ENCODE measurements around the gene SLX4IP.

DNA sequence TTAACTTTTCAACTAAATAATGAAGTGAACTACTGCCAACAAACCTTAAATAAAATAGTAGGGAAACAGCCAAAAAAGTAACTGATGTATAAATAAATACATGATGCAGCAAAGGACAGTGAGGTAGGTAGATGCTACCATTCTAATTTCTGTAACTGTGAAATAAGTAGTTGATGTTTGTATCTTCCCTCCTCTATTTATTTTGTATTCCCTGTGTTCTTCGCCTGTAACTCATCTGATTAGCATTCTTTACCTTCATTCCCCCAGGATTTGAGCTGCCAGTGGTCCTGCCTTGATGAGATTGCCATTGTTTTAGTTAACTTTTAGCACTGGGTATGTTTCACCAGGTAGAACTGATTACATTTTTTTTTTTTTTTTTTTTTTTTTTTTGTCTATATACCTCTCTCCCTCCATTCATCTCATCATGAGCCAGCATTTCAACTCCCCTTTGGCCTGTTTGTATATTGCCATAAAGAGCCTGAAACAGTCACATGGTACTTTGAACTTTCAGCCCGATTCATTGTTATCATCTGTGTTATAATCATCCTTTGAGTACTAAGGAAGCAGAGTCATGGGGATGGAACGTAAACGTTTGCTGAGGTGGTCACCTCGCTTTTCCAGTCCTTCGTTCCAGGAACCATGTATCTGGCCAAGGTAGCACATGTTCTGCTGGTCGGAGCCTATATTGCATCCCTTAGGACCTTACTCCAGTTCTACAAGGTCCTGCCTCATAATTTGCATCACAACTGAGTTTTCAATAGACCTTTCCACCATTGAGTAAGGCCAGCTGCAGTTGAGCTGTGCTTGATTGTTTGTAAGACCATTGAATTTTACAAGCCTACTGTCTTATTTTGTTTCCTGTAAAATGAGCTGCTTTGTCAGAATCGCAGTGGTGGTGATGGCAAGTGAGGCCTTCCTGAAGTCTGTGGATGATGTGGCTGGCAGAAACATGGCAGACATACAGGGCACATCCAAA is 131.1 kb downstream of the SLX4IP start:
- no peak for TF ChIP-seq POLR2AphosphoS5 (IDR thresholded peaks at IDR 0.05; ENCODE audit: low read depth)
- TF ChIP-seq, protein P1, sequence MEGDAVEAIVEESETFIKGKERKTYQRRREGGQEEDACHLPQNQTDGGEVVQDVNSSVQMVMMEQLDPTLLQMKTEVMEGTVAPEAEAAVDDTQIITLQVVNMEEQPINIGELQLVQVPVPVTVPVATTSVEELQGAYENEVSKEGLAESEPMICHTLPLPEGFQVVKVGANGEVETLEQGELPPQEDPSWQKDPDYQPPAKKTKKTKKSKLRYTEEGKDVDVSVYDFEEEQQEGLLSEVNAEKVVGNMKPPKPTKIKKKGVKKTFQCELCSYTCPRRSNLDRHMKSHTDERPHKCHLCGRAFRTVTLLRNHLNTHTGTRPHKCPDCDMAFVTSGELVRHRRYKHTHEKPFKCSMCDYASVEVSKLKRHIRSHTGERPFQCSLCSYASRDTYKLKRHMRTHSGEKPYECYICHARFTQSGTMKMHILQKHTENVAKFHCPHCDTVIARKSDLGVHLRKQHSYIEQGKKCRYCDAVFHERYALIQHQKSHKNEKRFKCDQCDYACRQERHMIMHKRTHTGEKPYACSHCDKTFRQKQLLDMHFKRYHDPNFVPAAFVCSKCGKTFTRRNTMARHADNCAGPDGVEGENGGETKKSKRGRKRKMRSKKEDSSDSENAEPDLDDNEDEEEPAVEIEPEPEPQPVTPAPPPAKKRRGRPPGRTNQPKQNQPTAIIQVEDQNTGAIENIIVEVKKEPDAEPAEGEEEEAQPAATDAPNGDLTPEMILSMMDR (IDR thresholded peaks at IDR 0.05; ENCODE audit: insufficient read depth, low read length), result no peak
